ENCODE data around the gene PASK.

Gene PASK

DNA sequence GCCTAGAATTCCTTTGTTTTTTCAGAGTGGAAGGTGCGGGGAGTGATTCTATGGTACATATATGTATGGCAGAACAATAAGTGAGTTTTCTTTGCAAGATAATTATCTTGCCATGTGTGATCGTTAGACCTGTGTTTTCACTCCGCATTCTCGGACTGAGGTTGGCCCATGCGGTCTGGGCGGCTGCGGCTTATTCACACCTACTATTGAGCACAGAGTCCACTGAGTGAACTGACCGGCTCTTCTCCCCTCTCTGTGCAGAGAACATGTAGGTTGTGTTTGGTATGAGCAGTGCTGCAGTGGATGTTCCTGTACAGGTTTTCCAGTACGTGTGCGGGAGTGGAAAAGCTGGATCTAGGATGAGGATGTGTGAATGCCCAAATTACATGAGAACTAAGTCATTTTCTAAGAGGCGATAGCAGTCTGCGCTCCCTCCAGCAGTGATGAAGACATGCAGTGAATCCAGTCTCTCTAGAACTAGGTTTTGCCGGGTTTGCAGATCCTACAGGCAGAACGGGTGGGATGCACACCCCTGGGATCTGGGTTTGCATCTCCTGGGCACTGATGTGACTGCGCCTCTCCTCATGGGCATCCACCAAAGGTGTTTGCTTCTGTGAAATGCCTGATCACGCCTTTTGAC, 74.3 kb downstream of the PASK start:
- no peaks in the 10 kb centered on the region for H3K27me3 ChIP-seq (ENCODE audit: control insufficient read depth, insufficient read depth, low read length)
- H3K9ac ChIP-seq (ENCODE audit: low read length) = no peak overlapping the region
- no peak overlapping the region for H3K27ac ChIP-seq (ENCODE audit: low read depth, low read length)
- no peaks in the 10 kb centered on the region for H3K9me3 ChIP-seq (ENCODE audit: control insufficient read depth, insufficient read depth, low read depth, low read length)
- H3K4me3 ChIP-seq (ENCODE audit: low read depth, low read length) = no peak overlapping the region
- H3K4me1 ChIP-seq (ENCODE audit: control insufficient read depth, insufficient read depth, low read length) = no peaks in the 10 kb centered on the region
- H3K36me3 ChIP-seq (ENCODE audit: control insufficient read depth, insufficient read depth, low read length) = no peaks in the 10 kb centered on the region

DNA sequence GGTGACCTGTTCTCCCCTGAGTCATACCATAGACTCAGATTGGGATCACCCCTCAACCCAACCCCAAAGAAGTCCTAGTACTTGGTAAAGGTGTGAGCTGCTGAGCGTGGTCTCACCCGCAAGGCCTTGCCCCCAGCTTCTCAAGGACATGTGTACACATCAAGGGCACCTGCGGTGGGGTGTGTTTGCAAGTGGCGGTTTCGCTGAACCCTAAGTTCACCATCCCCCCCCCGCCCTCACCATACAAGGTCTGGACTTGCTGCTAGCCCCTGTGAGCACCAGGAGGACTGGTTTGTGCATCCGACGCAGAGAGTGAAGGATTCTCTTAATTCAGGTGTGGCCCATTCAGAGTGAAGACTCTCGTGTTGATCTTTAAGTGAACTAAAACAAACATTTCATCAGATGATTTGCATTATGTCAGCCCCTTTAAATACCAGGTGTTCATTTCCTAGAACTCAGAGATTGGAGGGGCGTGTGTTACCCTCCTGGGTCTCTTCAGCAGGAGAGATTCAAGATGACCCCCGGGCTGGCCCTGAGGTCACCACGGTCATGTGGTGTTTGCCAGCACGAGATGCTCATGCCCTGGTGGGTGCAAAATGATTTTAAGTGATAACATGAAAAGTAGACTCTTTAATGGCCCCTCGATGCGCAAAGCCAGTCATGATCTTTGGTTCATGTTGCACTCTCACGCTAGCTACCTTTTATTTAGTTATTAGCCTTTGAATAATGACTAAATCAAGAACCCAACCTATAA, 75.0 kb downstream of the PASK start:
- Histone ChIP-seq H3K27ac (ENCODE audit: low read depth, low read length) (no peak overlapping the region), H3K27me3 (ENCODE audit: control insufficient read depth, insufficient read depth, low read length) (no peaks in the 10 kb centered on the region)

DNA sequence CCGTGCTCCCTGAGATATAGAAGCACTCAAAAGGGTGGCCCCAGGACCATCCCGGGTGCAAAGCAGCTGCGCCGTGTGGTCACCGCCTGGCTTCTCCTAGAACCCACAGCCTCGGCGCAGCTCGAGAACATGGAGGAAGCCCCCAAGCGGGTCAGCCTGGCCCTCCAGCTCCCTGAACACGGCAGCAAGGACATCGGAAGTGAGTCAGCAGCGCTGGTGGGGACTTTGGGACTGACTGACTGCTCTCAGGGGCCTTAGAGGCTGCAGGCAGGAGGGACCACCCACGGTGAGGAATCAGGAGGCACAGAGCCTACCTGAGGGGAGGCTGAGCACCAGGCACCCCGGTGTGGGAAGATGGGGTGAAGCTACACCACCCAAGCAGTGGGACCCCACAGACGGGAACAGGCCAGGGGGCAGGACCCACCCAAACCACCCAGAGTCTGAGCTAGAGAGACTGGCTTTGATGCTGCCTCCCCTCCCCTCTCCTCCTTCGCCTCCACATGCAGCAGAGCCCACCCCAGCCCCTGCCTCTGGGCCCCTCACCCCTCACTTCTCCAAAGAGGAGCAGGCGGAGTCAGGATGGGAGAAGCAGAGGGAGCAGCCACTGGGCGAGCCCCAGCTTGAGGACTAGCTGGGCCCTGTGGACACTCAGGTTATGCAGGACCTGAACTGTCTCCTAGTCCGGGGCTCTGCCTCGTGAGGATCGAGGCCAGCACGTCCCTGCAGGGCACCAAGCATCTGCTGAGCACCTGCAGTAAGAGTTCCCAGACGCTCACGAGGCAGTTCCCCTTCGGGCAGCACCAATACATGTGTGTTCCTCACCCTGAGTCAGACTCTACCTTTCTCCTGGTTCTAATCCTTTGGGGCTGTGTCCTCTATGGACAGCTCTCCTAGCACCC, 75.9 kb downstream of the PASK start:
- no peak overlapping the region for H3K9ac ChIP-seq (ENCODE audit: low read length)
- no peak overlapping the region for H3K4me3 ChIP-seq (ENCODE audit: low read depth, low read length)
- no peaks in the 10 kb centered on the region for H3K27me3 ChIP-seq (ENCODE audit: control insufficient read depth, insufficient read depth, low read length)
- no peak overlapping the region for H3K27ac ChIP-seq (ENCODE audit: low read depth, low read length)
- no peaks in the 10 kb centered on the region for H3K36me3 ChIP-seq (ENCODE audit: control insufficient read depth, insufficient read depth, low read length)
- no peaks in the 10 kb centered on the region for H3K4me1 ChIP-seq (ENCODE audit: control insufficient read depth, insufficient read depth, low read length)
- H3K9me3 ChIP-seq (ENCODE audit: control insufficient read depth, insufficient read depth, low read depth, low read length) = no peaks in the 10 kb centered on the region

More for the DNA sequence above, 75.0 kb downstream of the PASK start:
- no peaks in the 10 kb centered on the region for H3K36me3 ChIP-seq (ENCODE audit: control insufficient read depth, insufficient read depth, low read length)
- no peak overlapping the region for H3K4me3 ChIP-seq (ENCODE audit: low read depth, low read length)
- no peaks in the 10 kb centered on the region for H3K4me1 ChIP-seq (ENCODE audit: control insufficient read depth, insufficient read depth, low read length)
- no peak overlapping the region for H3K9ac ChIP-seq (ENCODE audit: low read length)
- H3K9me3 ChIP-seq (ENCODE audit: control insufficient read depth, insufficient read depth, low read depth, low read length) = no peaks in the 10 kb centered on the region

DNA sequence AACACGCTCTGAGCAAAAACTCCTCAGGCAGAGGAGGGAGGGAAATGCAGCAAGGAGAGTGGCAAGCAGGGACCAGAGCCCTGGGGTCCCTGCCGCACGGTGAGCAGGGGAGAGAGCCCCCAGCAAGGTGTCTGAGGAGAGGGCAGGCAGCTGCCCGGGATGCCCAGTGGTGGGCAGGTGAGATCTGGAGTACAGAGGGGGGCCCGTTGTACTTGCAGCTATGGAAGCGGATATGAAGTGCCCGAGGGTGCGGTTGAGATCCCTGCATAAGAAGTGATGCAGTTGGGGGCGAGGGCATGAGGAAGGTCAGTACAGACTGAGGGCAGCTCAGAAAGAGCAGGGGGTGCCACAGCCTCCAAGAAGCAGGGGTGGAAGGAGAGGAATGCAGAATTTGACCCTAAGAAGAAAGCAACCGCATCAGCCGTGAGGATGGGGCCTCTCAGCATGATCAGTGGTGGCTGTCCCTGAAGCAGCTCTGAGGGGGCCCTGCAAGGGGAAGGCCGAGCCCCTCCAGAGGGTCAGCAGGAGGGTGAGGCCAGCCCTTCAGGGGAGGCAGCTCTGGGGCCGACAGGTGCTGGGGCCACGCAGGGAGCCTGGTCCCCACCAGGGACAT, 76.6 kb downstream of the PASK start:
- no peak overlapping the region for H3K4me3 ChIP-seq (ENCODE audit: low read depth, low read length)
- no peaks in the 10 kb centered on the region for H3K27me3 ChIP-seq (ENCODE audit: control insufficient read depth, insufficient read depth, low read length)
- H3K9ac ChIP-seq (ENCODE audit: low read length) = no peak overlapping the region
- H3K4me1 ChIP-seq (ENCODE audit: control insufficient read depth, insufficient read depth, low read length) = no peaks in the 10 kb centered on the region
- no peaks in the 10 kb centered on the region for H3K36me3 ChIP-seq (ENCODE audit: control insufficient read depth, insufficient read depth, low read length)
- H3K9me3 ChIP-seq (ENCODE audit: control insufficient read depth, insufficient read depth, low read depth, low read length) = no peaks in the 10 kb centered on the region
- no peak overlapping the region for H3K27ac ChIP-seq (ENCODE audit: low read depth, low read length)

DNA sequence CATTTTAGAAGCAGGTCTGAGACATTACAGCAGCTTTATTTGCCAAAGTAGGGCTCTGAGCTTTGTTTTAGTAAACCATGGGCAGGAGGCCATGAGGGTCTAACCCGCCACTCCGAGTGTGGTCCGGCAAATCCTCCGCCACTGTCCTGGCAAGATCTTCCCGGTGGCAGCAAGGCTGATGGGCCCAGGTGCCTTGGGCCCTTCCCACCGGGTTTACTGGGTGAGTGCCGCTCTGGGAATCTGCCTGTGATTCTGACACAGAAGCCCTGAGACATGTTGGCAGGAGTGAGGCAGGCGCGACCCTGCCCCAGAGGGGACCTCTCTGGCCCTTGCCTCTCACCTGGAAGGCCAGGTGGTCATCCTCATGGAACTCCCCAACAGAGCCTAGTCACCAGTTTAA, 77.1 kb downstream of the PASK start:
- Histone ChIP-seq H3K27ac (ENCODE audit: low read depth, low read length) (no peak overlapping the region), H3K36me3 (ENCODE audit: control insufficient read depth, insufficient read depth, low read length) (no peaks in the 10 kb centered on the region), H3K9ac (ENCODE audit: low read length) (no peak overlapping the region), H3K4me3 (ENCODE audit: low read depth, low read length) (no peak overlapping the region), H3K9me3 (ENCODE audit: control insufficient read depth, insufficient read depth, low read depth, low read length) (no peaks in the 10 kb centered on the region), H3K4me1 (ENCODE audit: control insufficient read depth, insufficient read depth, low read length) (no peaks in the 10 kb centered on the region), H3K27me3 (ENCODE audit: control insufficient read depth, insufficient read depth, low read length) (no peaks in the 10 kb centered on the region)

DNA sequence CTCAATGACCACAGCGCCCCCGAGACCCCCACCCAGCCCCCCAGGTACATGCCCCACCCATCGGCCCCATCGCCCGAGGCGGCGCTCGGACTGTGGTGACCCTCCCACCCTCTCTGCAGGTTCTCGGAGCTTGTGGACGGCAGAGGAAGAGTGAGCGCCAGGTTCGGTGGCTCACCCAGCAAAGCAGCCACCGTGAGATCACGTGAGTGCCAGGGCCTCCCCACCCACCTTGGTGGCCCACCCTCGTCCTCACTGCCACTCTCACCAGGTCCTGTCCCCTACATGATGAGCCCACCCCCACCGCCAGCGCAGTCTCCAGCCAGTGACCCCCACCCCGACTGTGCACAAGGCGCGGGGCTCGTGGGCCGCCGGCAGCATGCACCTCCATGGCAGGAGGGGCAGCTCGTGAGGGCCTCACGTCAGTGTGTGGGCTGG, 77.6 kb downstream of the PASK start:
- H3K9ac ChIP-seq (ENCODE audit: low read length) = no peak overlapping the region
- H3K27ac ChIP-seq (ENCODE audit: low read depth, low read length) = no peak overlapping the region
- H3K9me3 ChIP-seq (ENCODE audit: control insufficient read depth, insufficient read depth, low read depth, low read length) = no peaks in the 10 kb centered on the region
- no peaks in the 10 kb centered on the region for H3K36me3 ChIP-seq (ENCODE audit: control insufficient read depth, insufficient read depth, low read length)
- no peaks in the 10 kb centered on the region for H3K4me1 ChIP-seq (ENCODE audit: control insufficient read depth, insufficient read depth, low read length)
- H3K4me3 ChIP-seq (ENCODE audit: low read depth, low read length) = no peak overlapping the region
- H3K27me3 ChIP-seq (ENCODE audit: control insufficient read depth, insufficient read depth, low read length) = no peaks in the 10 kb centered on the region

DNA sequence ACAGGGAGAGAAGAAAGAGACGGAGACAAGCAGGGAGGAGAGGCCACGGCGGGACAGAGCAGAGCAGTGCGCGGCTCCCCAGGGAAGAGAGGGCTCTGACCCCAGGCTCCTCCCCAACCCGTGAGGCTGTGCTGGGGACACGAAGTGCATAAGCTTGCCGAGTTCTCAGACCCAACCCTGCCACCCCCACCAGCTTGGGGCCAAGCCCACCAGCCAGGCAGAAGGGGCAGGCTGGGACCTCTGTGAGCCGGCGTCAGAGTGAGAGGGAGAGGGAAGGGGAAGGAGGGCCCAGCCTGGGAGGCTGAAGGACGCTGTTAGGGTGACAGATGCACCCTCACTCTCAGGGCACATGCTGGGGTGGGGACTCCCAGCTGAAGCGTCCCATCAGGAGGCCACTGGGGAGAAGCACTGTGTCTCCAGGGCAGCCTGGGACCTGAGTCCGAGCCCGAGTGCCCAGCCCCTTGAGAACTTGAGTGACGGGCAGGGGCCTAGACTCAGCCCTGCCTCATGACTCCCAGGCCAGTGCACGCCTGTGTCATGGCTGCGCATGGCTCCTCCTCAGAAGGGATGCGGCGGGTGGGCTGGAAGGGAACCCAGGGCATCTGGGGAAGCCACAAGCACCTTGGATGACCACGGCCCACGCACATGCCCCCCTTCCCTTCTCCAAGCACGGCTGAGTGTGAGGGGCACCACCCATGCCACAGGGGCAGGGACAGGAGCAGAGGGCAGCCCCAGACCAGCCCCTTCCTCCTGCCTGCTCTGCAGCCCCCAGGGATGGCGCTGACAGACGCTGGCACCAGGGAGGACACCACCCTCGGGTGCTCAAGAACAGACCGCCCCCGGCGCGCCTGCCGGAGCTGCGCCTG, 78.2 kb downstream of the PASK start:
- Histone ChIP-seq H3K4me3 (ENCODE audit: low read depth, low read length) (no peak overlapping the region), H3K36me3 (ENCODE audit: control insufficient read depth, insufficient read depth, low read length) (no peaks in the 10 kb centered on the region)

DNA sequence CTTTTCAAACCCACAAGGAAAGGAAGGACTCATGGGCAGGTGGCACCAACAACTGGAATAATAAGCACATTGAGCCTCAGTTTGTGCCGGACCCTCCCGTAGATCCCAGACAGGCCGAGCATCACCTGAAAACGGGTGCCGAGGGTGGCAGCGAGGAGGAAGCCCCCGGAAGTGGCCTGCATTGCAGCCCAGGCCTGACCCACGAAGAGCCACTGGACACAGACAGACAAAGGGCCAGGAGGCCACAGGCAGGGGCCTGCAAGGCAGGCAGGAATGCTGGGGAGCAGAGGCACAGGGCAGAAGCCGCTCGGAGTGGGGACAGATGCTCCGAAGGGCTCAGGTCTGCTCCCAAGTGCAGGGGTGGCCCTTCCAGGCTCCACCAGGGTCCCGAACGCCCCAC, 78.9 kb downstream of the PASK start:
- no peaks in the 10 kb centered on the region for H3K9me3 ChIP-seq (ENCODE audit: control insufficient read depth, insufficient read depth, low read depth, low read length)
- H3K27ac ChIP-seq (ENCODE audit: low read depth, low read length) = no peak overlapping the region
- H3K4me1 ChIP-seq (ENCODE audit: control insufficient read depth, insufficient read depth, low read length) = no peaks in the 10 kb centered on the region
- H3K36me3 ChIP-seq (ENCODE audit: control insufficient read depth, insufficient read depth, low read length) = no peaks in the 10 kb centered on the region
- H3K9ac ChIP-seq (ENCODE audit: low read length) = no peak overlapping the region
- no peak overlapping the region for H3K4me3 ChIP-seq (ENCODE audit: low read depth, low read length)
- H3K27me3 ChIP-seq (ENCODE audit: control insufficient read depth, insufficient read depth, low read length) = peaks cover 2% of the 10 kb centered on the region; the same call in 1 of the 2 replicates

More for the DNA sequence above, 78.2 kb downstream of the PASK start:
- H3K27ac ChIP-seq (ENCODE audit: low read depth, low read length) = no peak overlapping the region
- H3K9ac ChIP-seq (ENCODE audit: low read length) = no peak overlapping the region
- H3K27me3 ChIP-seq (ENCODE audit: control insufficient read depth, insufficient read depth, low read length) = no peaks in the 10 kb centered on the region; the same call in 1 of the 2 replicates
- H3K9me3 ChIP-seq (ENCODE audit: control insufficient read depth, insufficient read depth, low read depth, low read length) = no peaks in the 10 kb centered on the region
- H3K4me1 ChIP-seq (ENCODE audit: control insufficient read depth, insufficient read depth, low read length) = no peaks in the 10 kb centered on the region

DNA sequence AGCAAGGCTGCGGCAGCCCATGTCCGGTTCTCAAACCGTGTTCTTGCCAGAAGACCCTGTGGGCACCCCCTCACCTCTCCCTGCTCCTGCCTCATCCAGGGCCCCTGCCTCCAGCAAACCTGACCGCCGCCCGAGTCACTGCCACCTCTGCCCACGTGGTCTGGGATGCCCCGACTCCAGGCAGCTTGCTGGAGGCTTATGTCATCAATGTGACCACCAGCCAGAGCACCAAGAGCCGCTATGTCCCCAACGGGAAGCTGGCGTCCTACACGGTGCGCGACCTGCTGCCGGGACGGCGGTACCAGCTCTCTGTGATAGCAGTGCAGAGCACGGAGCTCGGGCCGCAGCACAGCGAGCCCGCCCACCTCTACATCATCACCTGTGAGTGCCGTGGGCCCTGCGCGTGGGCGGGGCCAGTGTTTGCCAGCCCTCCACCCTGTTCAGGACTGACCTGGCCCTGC, 79.4 kb downstream of the PASK start:
- no peak overlapping the region for H3K4me3 ChIP-seq (ENCODE audit: low read depth, low read length)
- no peaks in the 10 kb centered on the region for H3K4me1 ChIP-seq (ENCODE audit: control insufficient read depth, insufficient read depth, low read length)
- no peak overlapping the region for H3K27ac ChIP-seq (ENCODE audit: low read depth, low read length)
- H3K27me3 ChIP-seq (ENCODE audit: control insufficient read depth, insufficient read depth, low read length) = peaks cover 3% of the 10 kb centered on the region; the same call in 1 of the 2 replicates
- H3K9ac ChIP-seq (ENCODE audit: low read length) = no peak overlapping the region
- no peaks in the 10 kb centered on the region for H3K36me3 ChIP-seq (ENCODE audit: control insufficient read depth, insufficient read depth, low read length)
- H3K9me3 ChIP-seq (ENCODE audit: control insufficient read depth, insufficient read depth, low read depth, low read length) = no peaks in the 10 kb centered on the region

All from HUES6 (cell line).